ENCODE data around the gene MR1.

MR1 gene

DNA sequence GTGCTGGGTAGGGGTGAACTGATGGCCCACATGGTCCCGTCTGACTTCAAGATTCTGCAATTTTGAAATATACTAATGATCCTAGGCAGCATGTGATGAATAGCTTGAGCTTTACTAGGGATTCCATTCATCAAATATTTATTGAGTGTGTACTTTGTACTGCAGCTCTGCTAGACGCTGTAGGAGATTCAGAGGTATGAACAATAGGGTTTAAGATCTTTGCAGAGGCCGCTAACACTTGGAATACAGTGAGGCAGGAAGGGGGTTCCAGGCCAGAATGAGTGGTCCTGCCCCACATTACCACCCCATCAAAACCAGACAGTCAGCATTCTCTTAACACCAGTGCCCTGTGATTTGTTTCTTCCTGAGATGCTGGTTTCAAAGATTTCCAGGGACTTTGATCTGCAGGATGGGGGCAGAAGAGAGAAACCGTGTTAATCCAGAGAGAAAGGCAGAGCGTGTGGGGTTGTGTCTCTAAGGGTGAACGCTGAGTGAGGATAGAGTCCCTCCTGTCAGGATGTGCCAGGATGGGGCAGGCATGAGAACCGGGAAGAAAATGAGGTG lies 74.6 kb downstream of the MR1 start:
- no peak for DNase-seq (ENCODE audit: low spot score)

DNA sequence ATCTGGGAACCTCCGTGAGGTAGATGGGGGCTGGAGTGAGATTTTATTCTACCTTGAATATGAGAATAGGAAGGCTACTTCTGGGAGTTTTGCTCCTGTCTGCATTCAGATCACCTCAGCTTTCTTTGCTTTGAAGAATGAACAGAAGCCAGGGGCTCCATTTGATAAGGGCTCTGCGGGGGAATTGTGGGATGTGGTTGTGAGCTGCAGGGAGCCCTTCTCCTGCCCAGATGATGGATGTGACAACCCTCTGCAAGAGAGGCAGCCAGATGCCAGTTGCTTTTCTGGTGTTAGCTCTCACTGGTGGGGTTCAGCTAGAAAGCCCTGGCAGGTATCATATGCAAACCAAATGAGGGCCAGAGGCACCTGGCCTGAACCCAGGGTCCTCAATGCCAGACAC lies 76.2 kb downstream of the MR1 start:
- DNase-seq (ENCODE audit: low spot score), result no peak

Data from cerebellar cortex (tissue), 1 donor.